KMS-11 (cell line): Measurements from ENCODE around the gene GABRA6.
"Not testable (repeated sequence)": the region's sequence is repeated elsewhere in the genome, so short reads cannot be mapped to it uniquely, and the experiment has no call there.

Experiments
- H2AFZ ChIP-seq: fragments of 200-600 bp; sonication (generic); 2 replicates; pipeline ENCODE4 v1.6.1; 2016; ENCODE audit warnings: antibody characterized with exemption, mixed run types, low read depth
- H3K27ac ChIP-seq: fragments of 200-600 bp; sonication (generic); 2 replicates; pipeline ENCODE4 v1.6.1; 2016; ENCODE audit warnings: mild to moderate bottlenecking, mixed run types
- H3K27me3 ChIP-seq: fragments of 200-600 bp; sonication (generic); 2 replicates; pipeline ENCODE4 v1.6.1; 2017; ENCODE audit warnings: mild to moderate bottlenecking, low read depth, mixed run types, moderate library complexity; ENCODE audit not compliant: insufficient read depth
- H3K36me3 ChIP-seq: fragments of 200-600 bp; sonication (generic); 2 replicates; pipeline ENCODE4 v1.6.1; 2017; ENCODE audit warnings: mild to moderate bottlenecking, mixed run types; ENCODE audit not compliant: insufficient read depth
- H3K4me1 ChIP-seq: fragments of 200-600 bp; sonication (generic); 2 replicates; pipeline ENCODE4 v1.6.1; 2016; ENCODE audit warnings: mild to moderate bottlenecking, low read depth, mixed run types; ENCODE audit not compliant: poor library complexity, severe bottlenecking
- H3K4me2 ChIP-seq: fragments of 200-600 bp; sonication (generic); 2 replicates; pipeline ENCODE4 v1.7.0; 2016; ENCODE audit warnings: mild to moderate bottlenecking, mixed run types
- H3K4me3 ChIP-seq: fragments of 200-600 bp; sonication (generic); IDR thresholded peaks from 2 replicates; pipeline ENCODE4 v1.6.1; 2017; ENCODE audit warnings: low read depth, low read length, mixed read lengths; ENCODE audit not compliant: insufficient read depth
- H3K79me2 ChIP-seq: fragments of 200-600 bp; sonication (generic); 2 replicates; pipeline ENCODE4 v1.6.1; 2016; ENCODE audit warnings: low read depth, mixed run types; ENCODE audit not compliant: insufficient read depth
- H3K9ac ChIP-seq: fragments of 200-600 bp; sonication (generic); 2 replicates; pipeline ENCODE4 v1.6.1; 2016; ENCODE audit warnings: mild to moderate bottlenecking, mixed run types
- H4K20me1 ChIP-seq: fragments of 200-600 bp; sonication (generic); 2 replicates; pipeline ENCODE4 v1.6.1; 2016; ENCODE audit warnings: mild to moderate bottlenecking, mixed run types; ENCODE audit not compliant: insufficient read depth
- CTCF ChIP-seq: fragments of 200-600 bp; sonication (generic); conservative IDR thresholded peaks from 2 replicates; pipeline ENCODE4 v1.6.1; 2017; ENCODE audit warnings: low read depth, mild to moderate bottlenecking, antibody characterized with exemption, low read length, moderate library complexity, mixed read lengths

The GABRA6 gene

GRCh38 chr5:161685461-161685860, at the start of gene GABRA6:
GABRA6 (plus strand) TSS chr5:161685721; CDS start chr5:161685990, 269 bp downstream.
- Histone ChIP-seq H4K20me1 (no peaks in the 10 kb centered on the region), H3K4me2 (no peak within 1 kb of the TSS), H3K9ac (no peak within 1 kb of the TSS), H3K27ac (no peak within 1 kb of the TSS), H3K79me2 (no peaks in the 10 kb centered on the region), H3K4me3 (no peak within 1 kb of the TSS), H2AFZ (no peak within 1 kb of the TSS), H3K36me3 (no peaks in the 10 kb centered on the region), H3K27me3 (no peaks in the 10 kb centered on the region), H3K4me1 (no peaks in the 10 kb centered on the region)
- no peak for TF ChIP-seq CTCF

- no peaks in the 10 kb centered on the region for H3K79me2 ChIP-seq
- H3K4me2 ChIP-seq: no peak overlapping the region
- no peaks in the 10 kb centered on the region for H3K36me3 ChIP-seq
- H4K20me1 ChIP-seq: no peaks in the 10 kb centered on the region
- no peaks in the 10 kb centered on the region for H3K27me3 ChIP-seq
- H3K4me3 ChIP-seq: no peak overlapping the region
- H2AFZ ChIP-seq: no peak overlapping the region
- TF ChIP-seq CTCF: no peak
- H3K9ac ChIP-seq: no peak overlapping the region
- H3K4me1 ChIP-seq: no peaks in the 10 kb centered on the region
- H3K27ac ChIP-seq: no peak overlapping the region
Measured at GRCh38 chr5:161637591-161637990, 47.9 kb upstream of the GABRA6 start.

GRCh38 chr5:161641444-161641843, 44.1 kb upstream of the GABRA6 start:
- no peaks in the 10 kb centered on the region for H3K4me1 ChIP-seq
- no peak overlapping the region for H2AFZ ChIP-seq
- no peak overlapping the region for H3K9ac ChIP-seq
- no peak for TF ChIP-seq CTCF
- no peaks in the 10 kb centered on the region for H3K27me3 ChIP-seq
- H4K20me1 ChIP-seq: no peaks in the 10 kb centered on the region
- no peak overlapping the region for H3K4me2 ChIP-seq
- no peak overlapping the region for H3K27ac ChIP-seq
- no peaks in the 10 kb centered on the region for H3K79me2 ChIP-seq
- H3K36me3 ChIP-seq: no peaks in the 10 kb centered on the region
- no peak overlapping the region for H3K4me3 ChIP-seq

- H3K27ac ChIP-seq: no peak overlapping the region
- no peaks in the 10 kb centered on the region for H4K20me1 ChIP-seq
- H3K4me2 ChIP-seq: no peak overlapping the region
- no peaks in the 10 kb centered on the region for H3K27me3 ChIP-seq
- TF ChIP-seq CTCF: no peak
- no peak overlapping the region for H2AFZ ChIP-seq
- no peak overlapping the region for H3K9ac ChIP-seq
- no peak overlapping the region for H3K4me3 ChIP-seq
- no peaks in the 10 kb centered on the region for H3K36me3 ChIP-seq
- H3K4me1 ChIP-seq: no peaks in the 10 kb centered on the region
- H3K79me2 ChIP-seq: no peaks in the 10 kb centered on the region
Measured at GRCh38 chr5:161645264-161645663, 40.3 kb upstream of the GABRA6 start.

- not testable (repeated sequence) for H2AFZ ChIP-seq, H3K79me2 ChIP-seq, H3K4me3 ChIP-seq, H3K27ac ChIP-seq, H3K4me2 ChIP-seq, H3K4me1 ChIP-seq, H3K27me3 ChIP-seq, H4K20me1 ChIP-seq, H3K9ac ChIP-seq, H3K36me3 ChIP-seq
Measured at GRCh38 chr5:161651926-161652325, 33.6 kb upstream of the GABRA6 start.
